ENCODE results near the gene ATAD3B. TPM values are rescaled to one million over a fixed set of nuclear protein-coding genes. Genes with fewer than 3 reads are reported as not detected.
"Not testable (repeated sequence)": the region's sequence is repeated elsewhere in the genome, so short reads cannot be mapped to it uniquely, and the experiment has no call there.

Gene ATAD3B
- total RNA-seq, 6 experiments from 2014 or later, result 8.9 to 15.0 (median 10.2) TPM

DNA sequence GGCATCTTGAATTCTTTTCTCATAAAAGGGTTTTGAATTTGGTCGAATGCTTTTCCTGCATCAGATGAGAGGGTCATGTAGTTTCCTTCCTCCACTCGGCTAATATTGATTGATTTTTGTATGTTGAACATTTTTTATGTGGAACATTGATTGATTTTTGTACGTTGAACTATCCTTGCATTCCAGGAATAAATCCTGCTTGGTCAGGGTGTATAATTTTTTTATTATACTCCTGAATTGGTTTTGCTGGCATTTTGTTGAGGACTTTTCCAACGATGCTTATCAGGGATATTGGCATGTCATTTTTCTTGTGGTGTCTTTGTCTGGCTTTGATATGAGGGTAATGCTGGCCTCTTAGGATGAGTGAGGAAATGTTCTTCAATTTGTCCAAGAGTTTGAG lies 60.4 kb downstream of the ATAD3B start:
- intact Hi-C loops (cut with DNase I), result no loop called here
- TF ChIP-seq CTCF (IDR thresholded peaks at IDR 0.05), result no peak
- TF ChIP-seq POLR2A (IDR thresholded peaks at IDR 0.05), result no peak
- Histone ChIP-seq H3K27ac (no peak overlapping the region), H3K4me1 (no peaks in the 10 kb centered on the region), H3K9me3 (no peaks in the 10 kb centered on the region), H3K4me3 (no peak overlapping the region), H3K36me3 (peaks cover 0 to 12% (median 0%) of the 10 kb centered on the region in 4 donors), H3K27me3 (no peaks in the 10 kb centered on the region)
- WGBS (ENCODE audit: insufficient coverage, low coverage, low lambda C conversion rate, missing lambda C conversion rate), result 80% methylated on average over 2 of the region's 4 CpGs
- ATAC-seq (no peak), DNase-seq (no peak)

DNA sequence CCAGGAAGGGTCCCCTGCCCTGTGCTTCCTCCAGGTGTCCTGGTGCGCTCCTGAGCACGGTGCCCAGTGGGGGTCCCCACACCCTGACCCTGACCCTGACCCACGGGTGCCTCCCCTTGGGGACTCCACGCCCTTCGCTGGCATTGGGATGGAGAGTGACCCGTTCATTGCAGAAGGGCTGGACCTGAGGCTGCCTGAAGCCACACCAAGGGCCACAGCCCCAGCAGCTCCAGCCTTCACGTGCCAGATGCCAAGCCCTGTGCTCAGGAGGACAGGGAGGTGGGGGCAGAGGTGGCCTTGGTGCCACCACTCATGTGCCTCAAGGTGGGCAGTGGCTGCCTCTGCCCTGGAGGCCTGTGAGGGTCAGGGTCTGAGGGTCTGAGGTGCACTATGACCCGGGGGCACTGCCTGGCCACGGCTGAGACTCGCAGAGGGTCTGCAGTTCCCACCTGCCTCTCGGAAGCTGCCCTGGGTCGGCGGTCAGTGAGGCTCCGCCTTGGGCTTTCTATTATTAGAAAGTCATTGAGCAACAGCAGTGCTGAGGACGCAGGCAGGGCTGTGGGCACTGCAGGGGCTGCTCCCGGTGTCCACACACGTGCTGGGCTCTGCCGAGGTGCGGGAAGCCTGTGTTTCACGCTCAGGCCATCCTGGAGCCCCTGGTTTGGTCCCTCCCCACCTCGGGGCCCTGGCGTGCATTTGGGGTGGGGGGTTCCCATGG lies 61.8 kb downstream of the ATAD3B start:
- H3K27me3 ChIP-seq; H3K36me3 ChIP-seq; H3K27ac ChIP-seq; DNase-seq; H3K4me1 ChIP-seq; H3K4me3 ChIP-seq; intact Hi-C loops (cut with DNase I); H3K9me3 ChIP-seq: not testable (repeated sequence)
- ATAC-seq, result peak in 3 of 4 donors; percentile 14 to 34 (median 26)
- no CpG with 5 or more reads among the region's 22 CpGs for WGBS (ENCODE audit: insufficient coverage, low coverage, low lambda C conversion rate, missing lambda C conversion rate)

DNA sequence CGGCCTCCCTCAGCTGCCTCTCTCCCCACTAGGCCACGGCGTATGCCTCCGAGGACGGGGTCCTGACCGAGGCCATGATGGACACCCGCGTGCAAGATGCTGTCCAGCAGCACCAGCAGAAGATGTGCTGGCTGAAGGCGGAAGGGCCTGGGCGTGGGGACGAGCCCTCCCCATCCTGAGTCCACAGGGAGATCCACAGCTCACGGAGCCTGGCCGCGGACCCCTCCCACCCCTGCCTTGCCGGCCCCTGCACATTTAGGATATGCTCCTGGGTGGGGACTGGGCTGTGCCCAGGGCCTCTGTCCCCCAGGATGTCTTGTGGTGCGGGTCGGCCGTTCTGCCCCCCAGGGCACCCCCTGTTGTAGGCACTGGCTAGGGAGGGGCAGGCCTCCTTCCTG lies 62.3 kb downstream of the ATAD3B start:
- intact Hi-C loops (cut with DNase I); DNase-seq: not testable (repeated sequence)

DNA sequence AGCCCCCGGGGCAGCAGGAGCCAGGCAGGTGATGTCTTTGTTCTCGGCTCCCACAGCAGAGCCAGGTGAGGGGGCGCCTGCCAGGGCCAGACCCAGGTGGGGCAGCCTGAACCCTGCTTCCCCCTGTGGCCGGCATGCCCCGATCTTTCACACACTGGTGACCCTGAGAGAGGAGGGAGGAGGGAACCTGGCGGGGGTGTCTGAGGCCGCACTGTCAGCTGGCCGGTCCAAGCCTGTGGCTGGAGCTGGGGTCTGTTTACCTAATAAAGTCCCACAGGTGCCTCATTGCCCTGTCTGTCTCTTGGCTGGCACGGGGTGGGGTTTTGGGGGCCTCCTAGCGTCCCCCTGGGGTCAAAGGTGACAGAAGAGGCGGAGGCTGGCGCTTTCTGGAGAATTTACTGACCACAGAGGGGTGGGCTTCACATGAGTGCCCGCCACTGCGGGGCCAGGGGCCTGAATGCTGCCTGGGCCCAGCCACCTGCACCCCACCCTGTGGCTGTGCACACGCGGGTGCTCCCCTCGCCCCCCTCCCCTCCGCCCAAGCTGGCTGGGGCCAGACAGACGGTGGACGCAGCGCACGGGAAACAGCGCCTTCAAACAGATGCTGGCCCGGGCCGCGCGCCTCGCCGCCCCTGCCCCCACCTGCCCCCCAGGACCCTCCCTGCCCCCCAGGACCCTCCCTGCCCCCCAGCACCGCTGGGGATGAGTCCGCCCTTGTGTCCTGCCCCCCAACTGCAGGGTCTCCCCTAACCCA lies 63.0 kb downstream of the ATAD3B start:
- DNase-seq (no peak), ATAC-seq (no peak)
- Histone ChIP-seq H3K4me3 (no peak overlapping the region), H3K9me3 (no peaks in the 10 kb centered on the region), H3K27ac (no peak overlapping the region), H3K4me1 (no peaks in the 10 kb centered on the region), H3K27me3 (no peaks in the 10 kb centered on the region), H3K36me3 (peaks cover 0 to under 1% (median 0%) of the 10 kb centered on the region in 4 donors)
- WGBS (ENCODE audit: insufficient coverage, low coverage, low lambda C conversion rate, missing lambda C conversion rate), result 87% methylated on average over 3 of the region's 31 CpGs
- no peak for TF ChIP-seq POLR2A (IDR thresholded peaks at IDR 0.05)
- TF ChIP-seq CTCF (IDR thresholded peaks at IDR 0.05), result no peak
- intact Hi-C loops (cut with DNase I), result no loop called here

More for the DNA sequence above, 62.3 kb downstream of the ATAD3B start:
- H3K4me3 ChIP-seq, H3K9me3 ChIP-seq, H3K4me1 ChIP-seq, H3K36me3 ChIP-seq, H3K27me3 ChIP-seq, H3K27ac ChIP-seq, ATAC-seq: not testable (repeated sequence)
- no CpG with 5 or more reads among the region's 18 CpGs for WGBS (ENCODE audit: insufficient coverage, low coverage, low lambda C conversion rate, missing lambda C conversion rate)

GRCh38 chr1:1535201-1536018 lies 63.8 kb downstream of the ATAD3B start:
- H3K36me3 ChIP-seq, result no peaks in the 10 kb centered on the region
- H3K4me3 ChIP-seq, result no peak overlapping the region
- H3K4me1 ChIP-seq, result no peaks in the 10 kb centered on the region
- WGBS (ENCODE audit: insufficient coverage, low coverage, low lambda C conversion rate, missing lambda C conversion rate), result 91% methylated on average over 20 of the region's 66 CpGs
- no peak overlapping the region for H3K27ac ChIP-seq
- ATAC-seq, result no peak
- no peak for TF ChIP-seq CTCF (IDR thresholded peaks at IDR 0.05)
- no peak for TF ChIP-seq POLR2A (IDR thresholded peaks at IDR 0.05)
- DNase-seq, result peak in 1 of 3 donors; percentile 51
- no peaks in the 10 kb centered on the region for H3K9me3 ChIP-seq
- intact Hi-C loops (cut with DNase I), result no loop called here
- no peaks in the 10 kb centered on the region for H3K27me3 ChIP-seq

Data from right lobe of liver (tissue), 6 donors.